Measurements from ENCODE around the gene RILPL1.

The RILPL1 gene

DNA sequence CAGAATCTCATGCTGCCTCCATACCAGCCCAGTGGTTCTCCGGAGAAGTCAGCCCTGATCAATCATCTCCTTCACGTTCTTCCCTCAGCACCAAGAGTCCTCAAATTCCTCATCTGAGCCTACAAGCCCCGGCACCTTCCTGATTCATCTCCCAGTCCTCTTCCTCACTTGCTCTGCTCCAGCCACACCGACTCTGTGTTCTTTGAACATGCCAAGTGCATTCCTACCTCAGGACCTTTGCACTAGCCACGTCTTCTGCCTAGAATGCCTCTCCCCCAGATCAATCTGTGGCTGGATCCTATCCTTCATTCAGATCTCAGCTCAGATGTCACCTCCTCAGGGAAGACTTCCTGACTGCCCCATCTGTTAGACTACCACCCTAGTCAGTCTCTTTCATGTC, 4.7 kb downstream of the RILPL1 start:
- no peak for TF ChIP-seq TAF1 (IDR thresholded peaks at IDR 0.05; ENCODE audit: borderline replicate concordance, insufficient read depth, low read length)

DNA sequence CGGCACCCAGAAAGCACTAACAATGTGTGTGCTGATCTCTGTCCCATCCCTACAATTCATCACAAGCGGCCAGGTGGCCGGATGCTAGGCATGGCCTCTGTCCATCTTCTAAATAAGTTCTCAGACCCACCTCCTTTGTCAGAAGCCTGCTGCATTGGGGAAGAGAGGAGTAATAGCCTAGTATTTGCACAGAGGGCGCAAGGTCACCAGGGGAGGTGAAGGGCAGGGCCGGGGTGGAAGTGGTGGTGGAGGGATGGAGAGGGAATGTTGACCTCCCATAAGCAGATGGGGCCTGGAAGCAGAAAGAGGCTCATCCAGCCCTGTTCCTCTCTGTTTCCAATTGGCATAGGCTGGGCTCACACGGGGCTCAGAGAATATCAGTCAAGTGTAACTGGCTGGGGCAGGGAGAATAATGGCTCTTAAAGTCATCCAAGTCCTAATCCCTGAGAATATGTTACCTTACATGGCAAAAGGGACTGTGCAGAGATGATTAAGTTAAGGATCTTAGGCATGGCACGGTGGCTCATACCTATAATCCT, 6.9 kb downstream of the RILPL1 start:
- TF ChIP-seq, protein P1, sequence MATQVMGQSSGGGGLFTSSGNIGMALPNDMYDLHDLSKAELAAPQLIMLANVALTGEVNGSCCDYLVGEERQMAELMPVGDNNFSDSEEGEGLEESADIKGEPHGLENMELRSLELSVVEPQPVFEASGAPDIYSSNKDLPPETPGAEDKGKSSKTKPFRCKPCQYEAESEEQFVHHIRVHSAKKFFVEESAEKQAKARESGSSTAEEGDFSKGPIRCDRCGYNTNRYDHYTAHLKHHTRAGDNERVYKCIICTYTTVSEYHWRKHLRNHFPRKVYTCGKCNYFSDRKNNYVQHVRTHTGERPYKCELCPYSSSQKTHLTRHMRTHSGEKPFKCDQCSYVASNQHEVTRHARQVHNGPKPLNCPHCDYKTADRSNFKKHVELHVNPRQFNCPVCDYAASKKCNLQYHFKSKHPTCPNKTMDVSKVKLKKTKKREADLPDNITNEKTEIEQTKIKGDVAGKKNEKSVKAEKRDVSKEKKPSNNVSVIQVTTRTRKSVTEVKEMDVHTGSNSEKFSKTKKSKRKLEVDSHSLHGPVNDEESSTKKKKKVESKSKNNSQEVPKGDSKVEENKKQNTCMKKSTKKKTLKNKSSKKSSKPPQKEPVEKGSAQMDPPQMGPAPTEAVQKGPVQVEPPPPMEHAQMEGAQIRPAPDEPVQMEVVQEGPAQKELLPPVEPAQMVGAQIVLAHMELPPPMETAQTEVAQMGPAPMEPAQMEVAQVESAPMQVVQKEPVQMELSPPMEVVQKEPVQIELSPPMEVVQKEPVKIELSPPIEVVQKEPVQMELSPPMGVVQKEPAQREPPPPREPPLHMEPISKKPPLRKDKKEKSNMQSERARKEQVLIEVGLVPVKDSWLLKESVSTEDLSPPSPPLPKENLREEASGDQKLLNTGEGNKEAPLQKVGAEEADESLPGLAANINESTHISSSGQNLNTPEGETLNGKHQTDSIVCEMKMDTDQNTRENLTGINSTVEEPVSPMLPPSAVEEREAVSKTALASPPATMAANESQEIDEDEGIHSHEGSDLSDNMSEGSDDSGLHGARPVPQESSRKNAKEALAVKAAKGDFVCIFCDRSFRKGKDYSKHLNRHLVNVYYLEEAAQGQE (IDR thresholded peaks at IDR 0.05; ENCODE audit: insufficient read depth in 1 of 2, low read depth in 2 of 2, low read length in 2 of 2): no peak
- TF ChIP-seq TAF1 (IDR thresholded peaks at IDR 0.05; ENCODE audit: borderline replicate concordance, insufficient read depth, low read length) (no peak), SIN3A (IDR thresholded peaks at IDR 0.05; ENCODE audit: borderline replicate concordance, insufficient read depth, low read length) (no peak), POLR2AphosphoS5 (IDR thresholded peaks at IDR 0.05; ENCODE audit: low read depth, low read length) (no peak), FOXP2 (optimal IDR thresholded peaks at IDR 0.05; ENCODE audit: borderline replicate concordance, extremely low read depth, extremely low read length, insufficient read depth) (no peak)

DNA sequence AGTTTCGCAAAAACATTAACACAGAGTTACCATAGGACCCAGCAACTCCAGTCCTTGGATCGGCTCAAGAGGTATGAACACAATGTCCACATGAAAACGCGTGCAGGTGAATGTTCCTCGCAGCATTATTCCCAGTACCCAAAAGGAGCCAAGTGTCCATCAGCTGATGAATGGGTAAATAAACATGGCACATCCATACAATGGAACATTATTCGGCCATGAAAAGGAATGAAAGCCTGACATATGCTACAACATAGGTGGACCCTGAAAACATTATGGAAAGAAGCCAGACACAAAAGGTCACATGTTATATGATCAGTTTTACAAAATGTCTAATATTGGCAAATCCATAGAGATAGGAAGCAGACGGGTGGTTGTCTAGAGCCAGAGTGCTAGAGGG, 9.1 kb downstream of the RILPL1 start:
- TF ChIP-seq SIN3A (IDR thresholded peaks at IDR 0.05; ENCODE audit: borderline replicate concordance, insufficient read depth, low read length): no peak
- no peak for TF ChIP-seq FOXP2 (optimal IDR thresholded peaks at IDR 0.05; ENCODE audit: borderline replicate concordance, extremely low read depth, extremely low read length, insufficient read depth)
- TF ChIP-seq POLR2AphosphoS5 (IDR thresholded peaks at IDR 0.05; ENCODE audit: low read depth, low read length): no peak
- no peak for TF ChIP-seq TAF1 (IDR thresholded peaks at IDR 0.05; ENCODE audit: borderline replicate concordance, insufficient read depth, low read length)
- TF ChIP-seq, protein P1 (IDR thresholded peaks at IDR 0.05; ENCODE audit: insufficient read depth in 1 of 2, low read depth in 2 of 2, low read length in 2 of 2): no peak

DNA sequence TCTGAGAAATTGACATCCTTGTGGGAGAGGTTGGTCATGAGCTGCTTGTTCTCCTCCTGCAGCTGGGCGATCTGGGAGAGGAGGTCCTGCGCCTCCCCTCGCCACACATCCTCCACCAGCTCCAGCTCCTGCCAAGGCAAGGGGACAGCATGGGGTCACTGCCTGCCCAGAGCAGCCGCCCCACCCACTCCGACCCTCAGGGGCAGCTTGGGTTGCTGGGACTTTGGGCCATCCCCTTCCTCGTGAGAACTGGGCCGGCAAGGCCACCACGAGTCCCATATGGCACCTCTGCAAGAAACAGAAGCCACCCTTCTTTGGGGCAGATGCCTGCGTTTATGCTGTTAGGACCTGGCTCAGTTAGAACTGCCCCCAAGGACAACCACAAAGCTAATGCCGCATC, 10.0 kb downstream of the RILPL1 start:
- no peak for TF ChIP-seq POLR2AphosphoS5 (IDR thresholded peaks at IDR 0.05; ENCODE audit: low read depth, low read length)
- TF ChIP-seq, protein P1 (IDR thresholded peaks at IDR 0.05; ENCODE audit: insufficient read depth in 1 of 2, low read depth in 2 of 2, low read length in 2 of 2): no peak
- no peak for TF ChIP-seq TAF1 (IDR thresholded peaks at IDR 0.05; ENCODE audit: borderline replicate concordance, insufficient read depth, low read length)
- TF ChIP-seq FOXP2 (optimal IDR thresholded peaks at IDR 0.05; ENCODE audit: borderline replicate concordance, extremely low read depth, extremely low read length, insufficient read depth): no peak
- no peak for TF ChIP-seq SIN3A (IDR thresholded peaks at IDR 0.05; ENCODE audit: borderline replicate concordance, insufficient read depth, low read length)

DNA sequence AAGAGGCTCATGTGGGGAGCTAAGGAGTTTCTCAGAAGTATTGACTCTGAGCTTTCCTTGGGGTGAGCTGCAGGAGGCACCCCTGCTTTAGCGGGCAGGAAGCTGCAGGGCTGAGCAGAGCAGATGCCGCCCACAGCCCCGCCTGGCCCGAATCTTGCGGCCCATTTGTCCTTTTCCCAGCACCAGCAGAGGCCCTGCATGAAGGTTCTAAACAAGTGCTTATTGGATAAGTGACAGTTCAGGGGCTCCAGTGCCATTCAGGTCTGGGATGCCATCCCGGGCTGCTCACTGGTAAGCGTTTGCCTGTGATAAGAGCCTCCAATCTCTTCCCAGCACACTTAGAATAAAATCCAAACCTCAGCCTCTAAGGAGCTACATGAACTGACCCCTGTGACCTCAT, 11.4 kb downstream of the RILPL1 start:
- TF ChIP-seq POLR2AphosphoS5 (IDR thresholded peaks at IDR 0.05; ENCODE audit: low read depth, low read length): no peak

DNA sequence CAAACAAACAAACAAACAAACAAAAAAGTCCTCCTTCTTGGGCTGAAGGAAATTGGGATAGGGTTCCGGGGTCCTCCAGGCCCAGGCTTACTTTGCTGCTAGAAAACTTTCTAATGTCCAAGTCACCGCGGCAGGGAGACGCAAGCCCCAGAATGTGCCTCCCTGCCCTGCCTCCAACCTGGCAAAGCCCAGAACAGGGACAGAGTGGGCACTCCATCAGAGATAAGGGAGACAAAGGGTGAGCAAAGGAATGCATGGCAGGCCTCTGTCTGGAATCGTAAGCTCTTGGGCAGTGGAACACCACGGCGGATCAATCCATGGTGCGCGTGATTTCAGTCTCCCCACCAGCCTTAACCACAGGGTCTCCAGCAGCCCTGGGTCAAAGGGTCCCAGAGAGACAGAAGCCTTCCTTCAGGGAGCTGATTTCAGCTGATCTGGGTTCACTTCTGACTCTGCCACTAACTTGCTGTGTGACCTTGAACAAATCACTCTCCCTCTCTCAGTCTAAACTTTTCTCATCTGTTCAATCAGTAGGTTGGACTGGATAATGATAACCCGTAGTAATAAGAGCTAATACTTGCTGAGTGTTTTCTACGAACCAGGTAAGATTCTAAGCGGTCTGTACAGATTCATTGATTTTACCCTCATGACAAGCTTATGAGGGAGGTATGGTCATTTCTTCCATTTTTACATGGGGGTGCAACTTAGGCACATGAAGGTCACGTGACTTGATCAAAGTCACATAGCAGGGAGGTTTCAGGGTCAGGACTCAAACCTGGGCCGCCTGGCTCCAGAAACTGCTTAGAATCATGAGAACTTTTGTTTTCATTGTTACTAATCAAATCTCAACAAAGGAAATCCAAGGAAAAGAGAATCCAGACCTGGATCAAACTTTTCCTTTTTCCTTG, 12.7 kb downstream of the RILPL1 start:
- TF ChIP-seq, protein P1 (IDR thresholded peaks at IDR 0.05; ENCODE audit: insufficient read depth in 1 of 2, low read depth in 2 of 2, low read length in 2 of 2): no peak
- TF ChIP-seq POLR2AphosphoS5 (IDR thresholded peaks at IDR 0.05; ENCODE audit: low read depth, low read length): no peak
- TF ChIP-seq SIN3A (IDR thresholded peaks at IDR 0.05; ENCODE audit: borderline replicate concordance, insufficient read depth, low read length): no peak
- no peak for TF ChIP-seq FOXP2 (optimal IDR thresholded peaks at IDR 0.05; ENCODE audit: borderline replicate concordance, extremely low read depth, extremely low read length, insufficient read depth)
